ENCODE results near the gene NRM.
"Not testable (repeated sequence)": the region's sequence is repeated elsewhere in the genome, so short reads cannot be mapped to it uniquely, and the experiment has no call there.

The NRM gene

GRCh38 chr6:30664994-30665767, 25.6 kb downstream of the NRM start:
- DNase-seq: no peak

- not testable (repeated sequence) for DNase-seq
Observed at GRCh38 chr6:30657922-30658321, 32.9 kb downstream of the NRM start.

GRCh38 chr6:30657454-30657853, 33.3 kb downstream of the NRM start:
- no peak for DNase-seq

GRCh38 chr6:30656513-30656912, 34.3 kb downstream of the NRM start:
- no peak for DNase-seq

- no peak for DNase-seq
Observed at GRCh38 chr6:30655743-30656094, 35.1 kb downstream of the NRM start.

GRCh38 chr6:30654798-30655742, 35.7 kb downstream of the NRM start:
- DNase-seq: no peak

GRCh38 chr6:30651143-30651542, 39.6 kb downstream of the NRM start:
- DNase-seq: no peak

- DNase-seq: peak; percentile 6
Observed at GRCh38 chr6:30647242-30648116, 43.3 kb downstream of the NRM start.

GRCh38 chr6:30646450-30647241, 44.1 kb downstream of the NRM start, which contains the start of gene C6orf136:
Gene C6orf136, plus strand, starts transcription at chr6:30647133. Its CDS starts 99 bp downstream, at chr6:30647232.
- DNase-seq: peak; percentile 85

- DNase-seq: no peak
Observed at GRCh38 chr6:30645989-30646388, 44.8 kb downstream of the NRM start.

GRCh38 chr6:30644769-30645168, 46.0 kb downstream of the NRM start:
- DNase-seq: no peak

- no peak for DNase-seq
Observed at GRCh38 chr6:30643656-30644055, 47.1 kb downstream of the NRM start.

- no peak for DNase-seq
Observed at GRCh38 chr6:30641048-30641447, 49.7 kb downstream of the NRM start.

GRCh38 chr6:30640481-30640880, 50.3 kb downstream of the NRM start:
- no peak for DNase-seq
